ENCODE data around the gene TNS3. TPM values are rescaled to one million over a fixed set of nuclear protein-coding genes. Genes with fewer than 3 reads are reported as not detected.
A peak's percentile ranks its signal among the peaks of the same experiment; 100 is the strongest.

TNS3 gene
- total and polyA plus RNA-seq, 5 donors from 2014 or later = 1.4 TPM; not detected in 4

GRCh38 chr7:47255007-47255406, 326.9 kb downstream of the TNS3 start:
- ATAC-seq (ENCODE audit: low read depth in 2 of 2) = no peak
- peaks cover 30% of the 10 kb centered on the region for H3K27me3 Mint-ChIP-seq
- peaks cover 0 to 6% (median 1%) of the 10 kb centered on the region in 4 donors for H3K4me1 Mint-ChIP-seq
- H3K27me3 ChIP-seq (ENCODE audit: control insufficient read depth, insufficient read depth, low read length) = no peaks in the 10 kb centered on the region
- H3K9me3 Mint-ChIP-seq = peaks cover 0 to 4% (median 0%) of the 10 kb centered on the region in 7 donors
- H3K36me3 Mint-ChIP-seq = no peaks in the 10 kb centered on the region
- H3K27ac Mint-ChIP-seq = no peak overlapping the region
- H3K36me3 ChIP-seq (ENCODE audit: control insufficient read depth, insufficient read depth, low read length) = no peaks in the 10 kb centered on the region
- no peak overlapping the region for H3K4me3 ChIP-seq (ENCODE audit: low read depth, low read length)
- H3K4me3 Mint-ChIP-seq = no peak overlapping the region
- H3K27ac ChIP-seq (ENCODE audit: insufficient read depth, low read length, poor library complexity, severe bottlenecking) = no peak overlapping the region
- H3K9me3 ChIP-seq (ENCODE audit: control insufficient read depth in 2 of 2, low read length in 2 of 2) = no peaks in the 10 kb centered on the region
- DNase-seq = no peak
- peaks cover 10% of the 10 kb centered on the region for H3K4me1 ChIP-seq (ENCODE audit: control insufficient read depth, insufficient read depth, low read length, poor library complexity, severe bottlenecking)

GRCh38 chr7:47254081-47254977, 327.6 kb downstream of the TNS3 start:
- peak; percentile 52 to 66 for ATAC-seq (ENCODE audit: low read depth in 2 of 2)
- Mint-ChIP-seq H3K4me1 (peaks cover 0 to 6% (median 1%) of the 10 kb centered on the region in 4 donors), H3K36me3 (no peaks in the 10 kb centered on the region), H3K27me3 (peaks cover 30% of the 10 kb centered on the region), H3K9me3 (peaks cover 0 to 4% (median 0%) of the 10 kb centered on the region in 7 donors), H3K4me3 (no peak overlapping the region), H3K27ac (no peak overlapping the region)
- H3K36me3 ChIP-seq (ENCODE audit: control insufficient read depth, insufficient read depth, low read length) = no peaks in the 10 kb centered on the region
- no peaks in the 10 kb centered on the region for H3K27me3 ChIP-seq (ENCODE audit: control insufficient read depth, insufficient read depth, low read length)
- H3K9me3 ChIP-seq (ENCODE audit: control insufficient read depth in 2 of 2, low read length in 2 of 2) = no peaks in the 10 kb centered on the region
- no peak overlapping the region for H3K4me3 ChIP-seq (ENCODE audit: low read depth, low read length)
- peaks cover 10% of the 10 kb centered on the region for H3K4me1 ChIP-seq (ENCODE audit: control insufficient read depth, insufficient read depth, low read length, poor library complexity, severe bottlenecking)
- peak in 2 of 3 donors; percentile 2 to 21 for DNase-seq
- H3K27ac ChIP-seq (ENCODE audit: insufficient read depth, low read length, poor library complexity, severe bottlenecking) = no peak overlapping the region

- DNase-seq (no peak), ATAC-seq (ENCODE audit: low read depth in 2 of 2) (peak in 1 of 2 donors; percentile 26)
- Mint-ChIP-seq H3K36me3 (no peaks in the 10 kb centered on the region), H3K4me1 (peaks cover 0 to 6% (median 1%) of the 10 kb centered on the region in 4 donors), H3K4me3 (peak overlapping the region in 1 of 4 donors; percentile 11), H3K9me3 (peaks cover 0 to 4% (median 0%) of the 10 kb centered on the region in 7 donors), H3K27ac (no peak overlapping the region), H3K27me3 (peaks cover 28% of the 10 kb centered on the region)
- no peaks in the 10 kb centered on the region for H3K27me3 ChIP-seq (ENCODE audit: control insufficient read depth, insufficient read depth, low read length)
- H3K27ac ChIP-seq (ENCODE audit: insufficient read depth, low read length, poor library complexity, severe bottlenecking) = no peak overlapping the region
- H3K9me3 ChIP-seq (ENCODE audit: control insufficient read depth in 2 of 2, low read length in 2 of 2) = no peaks in the 10 kb centered on the region
- H3K4me3 ChIP-seq (ENCODE audit: low read depth, low read length) = no peak overlapping the region
- H3K4me1 ChIP-seq (ENCODE audit: control insufficient read depth, insufficient read depth, low read length, poor library complexity, severe bottlenecking) = peaks cover 10% of the 10 kb centered on the region
- no peaks in the 10 kb centered on the region for H3K36me3 ChIP-seq (ENCODE audit: control insufficient read depth, insufficient read depth, low read length)
Measured at GRCh38 chr7:47253650-47254080, 328.2 kb downstream of the TNS3 start.

GRCh38 chr7:47252675-47253074, 329.2 kb downstream of the TNS3 start:
- H3K4me3 Mint-ChIP-seq = no peak overlapping the region
- Histone ChIP-seq H3K4me1 (ENCODE audit: control insufficient read depth, insufficient read depth, low read length, poor library complexity, severe bottlenecking) (peaks cover 10% of the 10 kb centered on the region), H3K27me3 (ENCODE audit: control insufficient read depth, insufficient read depth, low read length) (no peaks in the 10 kb centered on the region), H3K27ac (ENCODE audit: insufficient read depth, low read length, poor library complexity, severe bottlenecking) (no peak overlapping the region), H3K4me3 (ENCODE audit: low read depth, low read length) (no peak overlapping the region), H3K36me3 (ENCODE audit: control insufficient read depth, insufficient read depth, low read length) (no peaks in the 10 kb centered on the region), H3K9me3 (ENCODE audit: control insufficient read depth in 2 of 2, low read length in 2 of 2) (no peaks in the 10 kb centered on the region)
- peaks cover 0 to 4% (median 0%) of the 10 kb centered on the region in 7 donors for H3K9me3 Mint-ChIP-seq
- H3K36me3 Mint-ChIP-seq = no peaks in the 10 kb centered on the region
- H3K27me3 Mint-ChIP-seq = peaks cover 18% of the 10 kb centered on the region
- H3K27ac Mint-ChIP-seq = no peak overlapping the region
- ATAC-seq (ENCODE audit: low read depth in 2 of 2) = no peak
- peaks cover 0 to 6% (median 1%) of the 10 kb centered on the region in 4 donors for H3K4me1 Mint-ChIP-seq
- DNase-seq = no peak

GRCh38 chr7:47249361-47249760, 332.6 kb downstream of the TNS3 start:
- H3K4me3 Mint-ChIP-seq = no peak overlapping the region
- no peak for DNase-seq
- peaks cover 0 to 4% (median 0%) of the 10 kb centered on the region in 7 donors for H3K9me3 Mint-ChIP-seq
- ATAC-seq (ENCODE audit: low read depth in 2 of 2) = no peak
- no peaks in the 10 kb centered on the region for H3K36me3 Mint-ChIP-seq
- peaks cover 0 to 3% (median 0%) of the 10 kb centered on the region in 4 donors for H3K4me1 Mint-ChIP-seq
- Histone ChIP-seq H3K4me3 (ENCODE audit: low read depth, low read length) (no peak overlapping the region), H3K27me3 (ENCODE audit: control insufficient read depth, insufficient read depth, low read length) (no peaks in the 10 kb centered on the region), H3K9me3 (ENCODE audit: control insufficient read depth in 2 of 2, low read length in 2 of 2) (no peaks in the 10 kb centered on the region), H3K27ac (ENCODE audit: insufficient read depth, low read length, poor library complexity, severe bottlenecking) (no peak overlapping the region), H3K4me1 (ENCODE audit: control insufficient read depth, insufficient read depth, low read length, poor library complexity, severe bottlenecking) (peaks cover 7% of the 10 kb centered on the region), H3K36me3 (ENCODE audit: control insufficient read depth, insufficient read depth, low read length) (no peaks in the 10 kb centered on the region)
- peaks cover 16% of the 10 kb centered on the region for H3K27me3 Mint-ChIP-seq
- no peak overlapping the region for H3K27ac Mint-ChIP-seq

GRCh38 chr7:47248797-47249196, 333.1 kb downstream of the TNS3 start:
- H3K9me3 ChIP-seq (ENCODE audit: control insufficient read depth in 2 of 2, low read length in 2 of 2) = no peaks in the 10 kb centered on the region
- no peak overlapping the region for H3K4me3 ChIP-seq (ENCODE audit: low read depth, low read length)
- H3K4me1 ChIP-seq (ENCODE audit: control insufficient read depth, insufficient read depth, low read length, poor library complexity, severe bottlenecking) = peaks cover 2% of the 10 kb centered on the region
- no peaks in the 10 kb centered on the region for H3K27me3 ChIP-seq (ENCODE audit: control insufficient read depth, insufficient read depth, low read length)
- no peak overlapping the region for H3K27ac ChIP-seq (ENCODE audit: insufficient read depth, low read length, poor library complexity, severe bottlenecking)
- peaks cover 15% of the 10 kb centered on the region for H3K27me3 Mint-ChIP-seq
- no peak overlapping the region for H3K4me3 Mint-ChIP-seq
- DNase-seq = no peak
- H3K27ac Mint-ChIP-seq = no peak overlapping the region
- no peaks in the 10 kb centered on the region for H3K36me3 Mint-ChIP-seq
- H3K36me3 ChIP-seq (ENCODE audit: control insufficient read depth, insufficient read depth, low read length) = no peaks in the 10 kb centered on the region
- H3K4me1 Mint-ChIP-seq = peaks cover 0 to 1% (median 0%) of the 10 kb centered on the region in 4 donors
- peaks cover 0 to 4% (median 0%) of the 10 kb centered on the region in 7 donors for H3K9me3 Mint-ChIP-seq
- ATAC-seq (ENCODE audit: low read depth in 2 of 2) = no peak

GRCh38 chr7:47247132-47247531, 334.8 kb downstream of the TNS3 start:
- no peaks in the 10 kb centered on the region for H3K27me3 ChIP-seq (ENCODE audit: control insufficient read depth, insufficient read depth, low read length)
- no peak overlapping the region for H3K4me3 ChIP-seq (ENCODE audit: low read depth, low read length)
- no peaks in the 10 kb centered on the region for H3K9me3 ChIP-seq (ENCODE audit: control insufficient read depth in 2 of 2, low read length in 2 of 2)
- H3K27me3 Mint-ChIP-seq = peaks cover 8% of the 10 kb centered on the region
- no peaks in the 10 kb centered on the region for H3K36me3 Mint-ChIP-seq
- no peak overlapping the region for H3K27ac Mint-ChIP-seq
- no peaks in the 10 kb centered on the region for H3K4me1 Mint-ChIP-seq
- no peak overlapping the region for H3K27ac ChIP-seq (ENCODE audit: insufficient read depth, low read length, poor library complexity, severe bottlenecking)
- H3K9me3 Mint-ChIP-seq = peaks cover 0 to 5% (median 0%) of the 10 kb centered on the region in 7 donors
- no peaks in the 10 kb centered on the region for H3K4me1 ChIP-seq (ENCODE audit: control insufficient read depth, insufficient read depth, low read length, poor library complexity, severe bottlenecking)
- no peak overlapping the region for H3K4me3 Mint-ChIP-seq
- H3K36me3 ChIP-seq (ENCODE audit: control insufficient read depth, insufficient read depth, low read length) = no peaks in the 10 kb centered on the region
- ATAC-seq (ENCODE audit: low read depth in 2 of 2) (no peak), DNase-seq (no peak)

Measured in CD4-positive, CD25-positive, alpha-beta regulatory T cell (primary cell).